Measurements from ENCODE around the gene SSRP1. TPM values are rescaled to one million over a fixed set of nuclear protein-coding genes. Genes with fewer than 3 reads are reported as not detected.

SSRP1 gene
- total and polyA plus RNA-seq, 2 of the 13 experiments (the other 11 are each of a cell fraction or from before 2014, with no cell fraction given): 93.6 to 129 TPM

GRCh38 chr11:57324886-57325734 is 10.6 kb downstream of the SSRP1 start, which contains the start of gene TNKS1BP1 (continued):
- TF ChIP-seq ZNF800 (CRISPR knock-in tag; IDR thresholded peaks at IDR 0.05): peak; percentile 73; the same call in 1 of the 2 replicates
- TF ChIP-seq TEAD3 (CRISPR knock-in tag; optimal IDR thresholded peaks at IDR 0.05; ENCODE audit: borderline replicate concordance): peak; percentile 7
- 0 out of 2 replicates have a peak, but pooled peaks have one; percentile 17 for TF ChIP-seq ZNF792 (CRISPR knock-in tag; IDR thresholded peaks at IDR 0.05)
- no peak for TF ChIP-seq CSRNP2 (CRISPR knock-in tag; conservative IDR thresholded peaks at IDR 0.05; ENCODE audit: low read depth)
- TF ChIP-seq TAF1 (CRISPR knock-in tag; IDR thresholded peaks at IDR 0.05): peak; percentile 69
- 0 out of 2 replicates have a peak, but pooled peaks have one; percentile 34 for TF ChIP-seq TEF (CRISPR knock-in tag; IDR thresholded peaks at IDR 0.05)
- peak in 1 of 2 experiments; percentile 97; a peak in 2 of 4 replicates for TF ChIP-seq ATF4 (CRISPR knock-in tag; IDR thresholded peaks at IDR 0.05)
- no peak for TF ChIP-seq GLMP (CRISPR knock-in tag; IDR thresholded peaks at IDR 0.05; ENCODE audit: borderline replicate concordance)
- TF ChIP-seq ZNF766 (CRISPR knock-in tag; IDR thresholded peaks at IDR 0.05; ENCODE audit: borderline replicate concordance): peak; percentile 55; the same call in 1 of the 2 replicates
- TF ChIP-seq CSRNP1 (CRISPR knock-in tag; IDR thresholded peaks at IDR 0.05): no peak
- no peak for TF ChIP-seq ZNF570 (CRISPR knock-in tag; IDR thresholded peaks at IDR 0.05; ENCODE audit: borderline replicate concordance)
- 0 out of 2 replicates have a peak, but pooled peaks have one; percentile 63 for TF ChIP-seq ZNF136 (CRISPR knock-in tag; IDR thresholded peaks at IDR 0.05; ENCODE audit: low read depth)
- peak; percentile 69 for TF ChIP-seq ZGPAT (CRISPR knock-in tag; IDR thresholded peaks at IDR 0.05)
- no peak for TF ChIP-seq HMG20B (CRISPR knock-in tag; conservative IDR thresholded peaks at IDR 0.05)
- TF ChIP-seq BRD4 (CRISPR knock-in tag; IDR thresholded peaks at IDR 0.05): 0 out of 2 replicates have a peak, but pooled peaks have one; percentile 35
- no peak for TF ChIP-seq ZKSCAN1 (IDR thresholded peaks at IDR 0.05; ENCODE audit: low read length)
- TF ChIP-seq AGO2 (optimal IDR thresholded peaks at IDR 0.05; ENCODE audit: low read depth, low read length): peak; percentile 66

Measured in HepG2 (cell line).